GM12872 (cell line): ENCODE measurements around the gene MGAM2.

Experiments
- TF ChIP-seq, protein P1 (sequence below): IDR thresholded peaks from 3 replicates; pipeline ENCODE4 v1.5.1; 2011; ENCODE audit warnings: low read depth, mild to moderate bottlenecking, low read length, moderate library complexity; ENCODE audit not compliant: insufficient read depth

MGAM2 gene

DNA sequence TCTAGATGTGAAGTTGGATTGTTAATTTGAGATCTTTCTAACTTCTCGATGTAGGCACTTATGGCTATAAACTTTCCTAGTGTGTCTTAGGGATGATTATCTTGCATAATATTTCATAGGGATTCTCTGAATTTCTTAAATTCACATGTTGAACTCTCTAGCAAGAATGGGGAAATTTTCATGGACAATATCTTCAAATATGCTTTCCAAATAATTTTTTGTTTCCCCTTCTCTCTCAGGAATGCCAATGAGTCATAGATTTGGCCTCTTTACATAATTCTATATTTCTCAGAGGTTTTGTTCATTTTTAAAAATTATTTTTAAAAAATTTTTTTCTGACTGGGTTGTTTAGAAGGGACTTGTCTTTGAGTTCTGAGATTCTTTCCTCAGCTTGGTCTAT is 68.9 kb downstream of the MGAM2 start:
- TF ChIP-seq, protein P1, sequence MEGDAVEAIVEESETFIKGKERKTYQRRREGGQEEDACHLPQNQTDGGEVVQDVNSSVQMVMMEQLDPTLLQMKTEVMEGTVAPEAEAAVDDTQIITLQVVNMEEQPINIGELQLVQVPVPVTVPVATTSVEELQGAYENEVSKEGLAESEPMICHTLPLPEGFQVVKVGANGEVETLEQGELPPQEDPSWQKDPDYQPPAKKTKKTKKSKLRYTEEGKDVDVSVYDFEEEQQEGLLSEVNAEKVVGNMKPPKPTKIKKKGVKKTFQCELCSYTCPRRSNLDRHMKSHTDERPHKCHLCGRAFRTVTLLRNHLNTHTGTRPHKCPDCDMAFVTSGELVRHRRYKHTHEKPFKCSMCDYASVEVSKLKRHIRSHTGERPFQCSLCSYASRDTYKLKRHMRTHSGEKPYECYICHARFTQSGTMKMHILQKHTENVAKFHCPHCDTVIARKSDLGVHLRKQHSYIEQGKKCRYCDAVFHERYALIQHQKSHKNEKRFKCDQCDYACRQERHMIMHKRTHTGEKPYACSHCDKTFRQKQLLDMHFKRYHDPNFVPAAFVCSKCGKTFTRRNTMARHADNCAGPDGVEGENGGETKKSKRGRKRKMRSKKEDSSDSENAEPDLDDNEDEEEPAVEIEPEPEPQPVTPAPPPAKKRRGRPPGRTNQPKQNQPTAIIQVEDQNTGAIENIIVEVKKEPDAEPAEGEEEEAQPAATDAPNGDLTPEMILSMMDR: no peak

DNA sequence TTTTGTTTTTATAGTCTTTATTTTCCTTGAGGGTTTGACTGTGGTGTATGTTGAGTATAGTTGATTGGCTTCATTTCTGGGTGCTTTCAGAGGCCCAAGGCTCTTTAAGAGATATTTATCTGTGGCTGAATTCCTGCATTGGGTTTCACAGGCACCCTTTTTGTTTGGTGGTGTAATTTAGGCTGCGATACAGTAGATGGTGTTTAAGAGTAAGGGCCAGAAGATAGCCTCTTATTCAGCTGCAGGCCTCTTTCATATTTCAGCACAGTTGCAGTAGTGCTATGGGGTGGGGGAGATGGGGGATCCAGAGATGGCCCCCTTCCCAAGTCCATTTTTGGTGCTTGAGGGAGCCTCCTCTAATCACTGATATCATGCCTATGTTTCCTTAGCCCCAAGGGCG is 69.7 kb downstream of the MGAM2 start:
- TF ChIP-seq, protein P1: no peak

DNA sequence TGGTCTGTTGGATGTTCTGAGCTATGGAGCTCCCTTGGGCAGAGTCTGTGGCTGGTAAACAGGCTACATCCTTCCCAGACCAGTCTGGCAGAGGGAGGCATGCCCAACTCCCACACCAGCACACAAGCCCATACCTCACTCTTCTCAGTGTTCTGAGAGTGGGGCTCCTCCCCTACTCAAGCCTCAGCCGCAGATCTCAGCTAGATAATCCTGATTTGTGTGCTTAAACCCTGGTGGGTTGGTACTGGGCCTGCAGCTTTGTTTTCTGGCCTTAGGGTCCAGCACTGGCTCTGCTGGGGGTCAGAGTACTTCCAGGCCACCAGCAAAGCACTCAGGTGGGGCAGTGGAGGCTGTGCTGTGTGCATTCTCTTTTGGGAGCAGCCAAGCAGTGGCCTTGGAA is 70.4 kb downstream of the MGAM2 start:
- TF ChIP-seq, protein P1: no peak

DNA sequence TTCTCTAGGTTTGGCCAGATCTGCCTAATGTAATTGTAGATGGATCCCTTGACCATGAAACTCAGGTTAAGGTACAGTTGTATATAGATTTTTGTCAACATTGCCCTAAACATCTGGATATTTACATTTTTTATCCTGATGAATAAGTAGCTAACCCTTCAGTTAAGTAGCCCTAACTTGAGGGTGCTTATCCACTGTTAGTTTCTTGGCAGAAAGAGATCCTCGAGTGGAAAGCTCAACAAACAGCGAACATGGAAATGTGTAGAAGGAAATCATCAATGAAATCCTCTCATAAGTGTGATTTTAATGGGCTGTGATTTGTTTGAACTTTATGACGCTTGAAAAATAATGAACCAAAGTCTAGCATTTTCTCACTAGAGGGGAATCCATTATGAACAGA is 73.6 kb downstream of the MGAM2 start:
- TF ChIP-seq, protein P1: no peak

DNA sequence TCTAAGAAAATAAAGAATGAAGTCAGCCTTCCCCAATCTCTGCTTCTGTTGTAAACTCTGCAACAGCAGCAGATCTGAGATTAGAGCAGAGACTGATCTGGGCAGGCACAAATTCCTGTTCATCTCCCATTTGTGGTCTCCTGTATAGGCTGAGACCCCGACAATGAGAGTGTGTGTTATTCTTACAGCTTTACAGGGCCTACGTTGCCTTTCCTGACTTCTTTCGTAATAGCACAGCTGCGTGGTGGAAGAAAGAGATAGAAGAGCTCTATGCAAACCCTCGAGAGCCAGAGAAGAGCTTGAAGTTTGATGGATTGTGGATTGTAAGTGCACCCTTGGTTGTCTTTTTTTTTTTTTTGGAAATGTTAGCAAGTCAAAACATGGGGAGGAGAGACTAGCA is 74.3 kb downstream of the MGAM2 start:
- TF ChIP-seq, protein P1: no peak

- TF ChIP-seq, protein P1: no peak
These were observed 76.6 kb downstream of the MGAM2 start for GRCh38 chr7:142188154-142188553.

- TF ChIP-seq, protein P1: no peak
These were observed 77.3 kb downstream of the MGAM2 start for GRCh38 chr7:142188846-142189245.

- TF ChIP-seq, protein P1: no peak
These were observed 82.7 kb downstream of the MGAM2 start for GRCh38 chr7:142194201-142194600.
